OCI-LY7 (cell line): ENCODE results near the gene ISOC1. TPM values are rescaled to one million over a fixed set of nuclear protein-coding genes. Genes with fewer than 3 reads are reported as not detected.

Source experiments
- BruUV-seq: library from RNA; stranded (reverse); fragments of 400-500 nt; replicated peaks from 2 replicates; lab custom pipeline; 2021; lab: Mats Ljungman, UMichigan
- CTCF ChIA-PET: fragments of 300-600 bp; sonication (Branson Sonifier 250); formaldehyde crosslinking; loops from one replicate; lab custom pipeline; 2022; ENCODE audit warnings: antibody characterized with exemption; ENCODE audit not compliant: unreplicated experiment; lab: Charles Lee
- POLR2A ChIA-PET: fragments of 300-600 bp; sonication (Branson Sonifier 250); formaldehyde crosslinking; loops from one replicate; lab custom pipeline; 2022; ENCODE audit warnings: antibody characterized with exemption; lab: Charles Lee
- DNase-seq: peaks from one replicate; pipeline ENCODE4 v3.0.0-alpha.2; 2015; ENCODE audit warnings: low spot score
- H2AFZ ChIP-seq: fragments of 200-600 bp; sonication (generic), shearing (Covaris generic); 2 replicates; pipeline ENCODE4 v1.6.1; 2014; ENCODE audit warnings: mild to moderate bottlenecking, antibody characterized with exemption, low read length, moderate library complexity
- H3K27ac ChIP-seq: fragments of 200-600 bp; sonication (generic); 2 replicates; pipeline ENCODE4 v1.5.1; 2014; ENCODE audit warnings: mixed run types, low read depth, mild to moderate bottlenecking, moderate library complexity, low read length, inconsistent platforms; ENCODE audit not compliant: poor library complexity, severe bottlenecking
- H3K36me3 ChIP-seq: fragments of 200-600 bp; sonication (generic); 2 replicates; pipeline ENCODE4 v1.6.1; 2014; ENCODE audit warnings: mild to moderate bottlenecking, antibody characterized with exemption, low read length, moderate library complexity, mixed read lengths; ENCODE audit not compliant: insufficient read depth
- H3K4me1 ChIP-seq: fragments of 200-600 bp; sonication (generic); 2 replicates; pipeline ENCODE4 v1.5.1; 2014; ENCODE audit warnings: mild to moderate bottlenecking, low read length; ENCODE audit not compliant: insufficient read depth, poor library complexity, severe bottlenecking
- H3K4me2 ChIP-seq: fragments of 200-600 bp; sonication (generic); 2 replicates; pipeline ENCODE4 v1.6.1; 2014; ENCODE audit warnings: mild to moderate bottlenecking, low read length
- H3K4me3 ChIP-seq: fragments of 200-600 bp; sonication (generic); 2 replicates; pipeline ENCODE4 v1.5.1; 2014; ENCODE audit warnings: mild to moderate bottlenecking, low read depth, low read length; ENCODE audit not compliant: poor library complexity, severe bottlenecking
- H3K79me2 ChIP-seq: fragments of 200-600 bp; sonication (generic); 2 replicates; pipeline ENCODE4 v1.6.1; 2016; ENCODE audit warnings: low read depth, mild to moderate bottlenecking, low read length, moderate library complexity, mixed read lengths; ENCODE audit not compliant: insufficient read depth
- H3K9me2 ChIP-seq: fragments of 200-600 bp; sonication (generic); 2 replicates; pipeline ENCODE4 v1.6.1; 2016; ENCODE audit warnings: mild to moderate bottlenecking, low read length, mixed read lengths; ENCODE audit not compliant: insufficient read depth
- H3K9me3 ChIP-seq: fragments of 200-600 bp; sonication (generic); 2 replicates; pipeline ENCODE4 v1.6.1; 2014; ENCODE audit warnings: mild to moderate bottlenecking, mixed run types, low read length, mixed read lengths
- H4K20me1 ChIP-seq: fragments of 200-600 bp; sonication (generic); 2 replicates; pipeline ENCODE4 v1.6.1; 2014; ENCODE audit warnings: mild to moderate bottlenecking, antibody characterized with exemption, low read length, moderate library complexity, mixed read lengths; ENCODE audit not compliant: insufficient read depth
- EZH2phosphoT487 ChIP-seq: fragments of 200-600 bp; sonication (generic); IDR thresholded peaks from 2 replicates; pipeline ENCODE4 v1.6.1; 2018; ENCODE audit warnings: low read depth, borderline replicate concordance, mild to moderate bottlenecking, mixed run types, antibody characterized with exemption, low read length, moderate library complexity, mixed read lengths
- intact Hi-C: fragments of 100-400 bp; cut with micrococcal nuclease; formaldehyde crosslinking; loops from one replicate; pipeline ENCODE4 v1.10.0; 2022; ENCODE audit not compliant: unreplicated experiment
- total RNA-seq, 2 experiments: library from RNA; depleted of rRNA in 1 of 2; stranded (reverse); fragments of >200 nt in 1 of 2; shearing (Covaris generic) in 1 of 2; gene quantifications; 2 replicates each; pipeline ENCODE4 v1.2.3, GENCODE V29; 2014 to 2022
- TF ChIP-seq, protein P1 (sequence below): fragments of 200-600 bp; sonication (generic); conservative IDR thresholded peaks from 2 replicates; pipeline ENCODE4 v1.5.1; 2014; ENCODE audit warnings: mild to moderate bottlenecking, antibody characterized with exemption, low read length, moderate library complexity, mixed read lengths

Gene ISOC1
- total RNA-seq, 2 experiments from 2014 or later: 17.9 to 23.8 TPM

DNA sequence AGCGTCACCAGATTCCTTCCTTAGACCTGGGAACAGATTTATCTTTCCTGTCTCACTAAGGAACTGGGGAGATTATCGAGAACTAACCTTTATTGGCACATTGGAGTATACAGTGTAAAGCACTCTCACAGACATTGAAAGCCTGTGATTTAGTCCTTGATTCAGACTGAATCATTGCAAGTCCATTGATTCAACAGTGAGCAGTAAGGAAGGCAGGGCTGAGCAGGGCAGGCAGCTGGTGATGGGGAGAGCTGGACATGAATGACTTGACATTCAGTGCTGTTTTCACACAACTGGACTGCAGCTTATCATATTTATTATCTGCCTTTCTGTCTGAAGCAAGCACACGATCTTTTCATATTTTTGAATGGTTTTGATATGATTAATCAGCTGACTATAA is 16.2 kb downstream of the ISOC1 start:
- H3K4me3 ChIP-seq: no peak overlapping the region
- no peaks in the 10 kb centered on the region for H3K9me2 ChIP-seq
- POLR2A ChIA-PET: interaction anchor here (0.7 to 1.3 kb wide), 3 partner anchors 14 to 17 kb away, joined by 3 read pairs; no protein-coding TSS in a partner anchor
- H2AFZ ChIP-seq: no peak overlapping the region
- CTCF ChIA-PET: no interaction called here
- peaks cover 26% of the 10 kb centered on the region for H3K36me3 ChIP-seq
- no peak for DNase-seq
- H3K79me2 ChIP-seq: no peaks in the 10 kb centered on the region
- intact Hi-C loops: no loop called here
- no peak overlapping the region for H3K4me2 ChIP-seq
- H3K9me3 ChIP-seq: no peaks in the 10 kb centered on the region
- no peaks in the 10 kb centered on the region for H3K4me1 ChIP-seq
- TF ChIP-seq, protein P1, sequence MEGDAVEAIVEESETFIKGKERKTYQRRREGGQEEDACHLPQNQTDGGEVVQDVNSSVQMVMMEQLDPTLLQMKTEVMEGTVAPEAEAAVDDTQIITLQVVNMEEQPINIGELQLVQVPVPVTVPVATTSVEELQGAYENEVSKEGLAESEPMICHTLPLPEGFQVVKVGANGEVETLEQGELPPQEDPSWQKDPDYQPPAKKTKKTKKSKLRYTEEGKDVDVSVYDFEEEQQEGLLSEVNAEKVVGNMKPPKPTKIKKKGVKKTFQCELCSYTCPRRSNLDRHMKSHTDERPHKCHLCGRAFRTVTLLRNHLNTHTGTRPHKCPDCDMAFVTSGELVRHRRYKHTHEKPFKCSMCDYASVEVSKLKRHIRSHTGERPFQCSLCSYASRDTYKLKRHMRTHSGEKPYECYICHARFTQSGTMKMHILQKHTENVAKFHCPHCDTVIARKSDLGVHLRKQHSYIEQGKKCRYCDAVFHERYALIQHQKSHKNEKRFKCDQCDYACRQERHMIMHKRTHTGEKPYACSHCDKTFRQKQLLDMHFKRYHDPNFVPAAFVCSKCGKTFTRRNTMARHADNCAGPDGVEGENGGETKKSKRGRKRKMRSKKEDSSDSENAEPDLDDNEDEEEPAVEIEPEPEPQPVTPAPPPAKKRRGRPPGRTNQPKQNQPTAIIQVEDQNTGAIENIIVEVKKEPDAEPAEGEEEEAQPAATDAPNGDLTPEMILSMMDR: no peak
- no peak for TF ChIP-seq EZH2phosphoT487
- no peak overlapping the region for H3K27ac ChIP-seq
- BruUV-seq: no TSS peak
- H4K20me1 ChIP-seq: no peaks in the 10 kb centered on the region; the same call in 1 of the 2 replicates

DNA sequence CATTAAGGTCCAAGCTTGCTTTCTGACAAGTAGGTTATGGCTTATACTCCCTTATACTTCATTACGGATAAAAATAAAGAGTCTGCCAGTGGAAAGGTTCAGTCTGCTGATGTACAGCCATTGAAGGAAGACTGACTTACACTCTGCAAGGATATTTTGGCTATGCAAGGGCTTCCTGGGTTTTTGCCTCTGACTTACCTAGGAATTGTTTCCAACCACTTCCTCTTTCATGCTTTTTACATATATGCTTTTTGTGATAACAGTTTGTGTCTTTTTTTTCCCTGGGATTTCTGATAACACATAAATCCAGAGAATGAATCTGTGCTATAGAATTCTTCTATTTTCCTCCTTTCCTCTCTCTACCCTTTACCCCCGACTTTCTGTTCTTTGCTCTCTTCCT is 16.8 kb downstream of the ISOC1 start:
- BruUV-seq: no TSS peak
- no peak for DNase-seq

DNA sequence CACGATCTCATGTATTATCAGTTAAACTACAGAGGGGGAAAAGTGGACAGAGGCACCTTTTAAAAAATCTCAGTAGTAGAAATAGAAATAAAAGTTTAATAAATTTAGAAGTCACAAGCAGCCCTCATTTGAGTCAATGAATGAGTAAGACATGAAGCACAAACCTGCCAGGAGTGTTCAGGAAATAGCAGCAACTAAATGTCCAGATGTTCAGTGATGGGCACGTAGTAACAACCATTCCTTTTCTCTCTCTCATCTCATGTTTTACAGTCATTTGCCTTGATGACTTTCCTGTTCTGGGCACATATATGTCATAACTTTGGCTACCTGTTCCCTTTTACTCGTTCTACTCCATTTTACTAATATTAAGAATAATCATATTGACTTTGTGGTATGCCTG is 17.7 kb downstream of the ISOC1 start:
- intact Hi-C loops: no loop called here
- ChIA-PET POLR2A (interaction anchor here (0.8 to 1.1 kb wide), 2 partner anchors 14 kb away, joined by 3 read pairs; no protein-coding TSS in a partner anchor), CTCF (no interaction called here)
- Histone ChIP-seq H4K20me1 (no peaks in the 10 kb centered on the region; the same call in 1 of the 2 replicates), H3K79me2 (no peaks in the 10 kb centered on the region), H3K4me3 (no peak overlapping the region), H3K9me2 (no peaks in the 10 kb centered on the region), H3K27ac (no peak overlapping the region), H3K4me2 (no peak overlapping the region), H2AFZ (no peak overlapping the region), H3K4me1 (no peaks in the 10 kb centered on the region), H3K9me3 (no peaks in the 10 kb centered on the region), H3K36me3 (peaks cover 10% of the 10 kb centered on the region)
- DNase-seq: no peak
- no TSS peak for BruUV-seq
- TF ChIP-seq, protein P1: no peak
- no peak for TF ChIP-seq EZH2phosphoT487

More for the DNA sequence above, 16.8 kb downstream of the ISOC1 start:
- CTCF ChIA-PET: no interaction called here
- intact Hi-C loops: no loop called here
- H2AFZ ChIP-seq: no peak overlapping the region
- H3K9me3 ChIP-seq: no peaks in the 10 kb centered on the region
- peaks cover 20% of the 10 kb centered on the region for H3K36me3 ChIP-seq
- no peak overlapping the region for H3K4me3 ChIP-seq
- no peaks in the 10 kb centered on the region; the same call in 1 of the 2 replicates for H4K20me1 ChIP-seq
- no peak overlapping the region for H3K4me2 ChIP-seq
- no peaks in the 10 kb centered on the region for H3K79me2 ChIP-seq
- H3K27ac ChIP-seq: no peak overlapping the region
- no peaks in the 10 kb centered on the region for H3K9me2 ChIP-seq
- POLR2A ChIA-PET: interaction anchor here (0.8 to 1.3 kb wide), 3 partner anchors 14 to 17 kb away, joined by 3 read pairs; no protein-coding TSS in a partner anchor
- TF ChIP-seq, protein P1: no peak
- no peak for TF ChIP-seq EZH2phosphoT487
- H3K4me1 ChIP-seq: no peaks in the 10 kb centered on the region
